ENCODE results near the gene ZNF423. TPM values are rescaled to one million over a fixed set of nuclear protein-coding genes. Genes with fewer than 3 reads are reported as not detected.

Gene ZNF423
- polyA plus RNA-seq, 1 donor from 2014 or later = 4.5 TPM

DNA sequence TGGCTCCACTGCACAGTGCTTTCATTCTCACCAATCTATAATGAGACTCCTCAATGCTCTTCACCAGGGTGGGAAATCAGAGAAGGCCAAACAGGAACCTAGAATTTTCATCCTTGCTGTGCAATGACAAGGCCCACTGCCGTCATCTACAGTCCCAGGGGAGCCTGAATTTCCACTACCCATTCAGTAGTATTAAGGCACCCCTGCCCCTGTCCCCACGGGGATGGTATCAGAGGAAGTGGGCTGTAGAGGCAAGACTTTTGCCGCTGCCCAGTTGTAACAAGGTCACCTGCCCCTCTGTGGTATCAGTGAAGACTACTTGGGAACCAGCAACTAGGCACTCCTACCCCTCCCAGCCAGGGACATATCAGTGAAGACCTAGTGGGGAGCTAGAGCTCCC is 377.8 kb downstream of the ZNF423 start:
- Histone ChIP-seq H4K20me1 (ENCODE audit: insufficient read depth) (no peaks in the 10 kb centered on the region), H3K9me2 (ENCODE audit: insufficient read depth, low read length) (no peaks in the 10 kb centered on the region), H3K79me2 (replicated peaks; ENCODE audit: insufficient read depth, low read length) (no peaks in the 10 kb centered on the region), H3K27me3 (ENCODE audit: insufficient read depth, low read depth, low read length) (no peaks in the 10 kb centered on the region), H3K9ac (ENCODE audit: low read length) (no peak overlapping the region), H3F3A (ENCODE audit: insufficient read depth, low read length, poor library complexity, severe bottlenecking) (no peaks in the 10 kb centered on the region), H3K36me3 (ENCODE audit: insufficient read depth, low read length) (no peaks in the 10 kb centered on the region), H2AFZ (ENCODE audit: low read depth, low read length) (no peak overlapping the region), H3K9me3 (ENCODE audit: low read length) (no peaks in the 10 kb centered on the region), H3K4me3 (ENCODE audit: low read length) (no peak overlapping the region), H3K4me2 (ENCODE audit: low read length) (no peak overlapping the region), H3K27ac (ENCODE audit: low read length) (no peak overlapping the region)
- TF ChIP-seq POLR2AphosphoS5 (IDR thresholded peaks at IDR 0.05) = no peak
- no peak for TF ChIP-seq REST (IDR thresholded peaks at IDR 0.05; ENCODE audit: borderline replicate concordance)
- no peak for TF ChIP-seq EP300 (conservative IDR thresholded peaks at IDR 0.05; ENCODE audit: poor library complexity, severe bottlenecking)
- TF ChIP-seq SMC3 (conservative IDR thresholded peaks at IDR 0.05; ENCODE audit: poor library complexity) = no peak
- no peak for TF ChIP-seq TAF1 (IDR thresholded peaks at IDR 0.05; ENCODE audit: low read depth)
- no peak for TF ChIP-seq EZH2 (IDR thresholded peaks at IDR 0.05; ENCODE audit: borderline replicate concordance, insufficient read depth, low read length, poor library complexity, severe bottlenecking)
- TF ChIP-seq RAD21 (conservative IDR thresholded peaks at IDR 0.05) = no peak
- no peak for TF ChIP-seq MXI1 (conservative IDR thresholded peaks at IDR 0.05; ENCODE audit: poor library complexity, severe bottlenecking)
- TF ChIP-seq, protein P1, sequence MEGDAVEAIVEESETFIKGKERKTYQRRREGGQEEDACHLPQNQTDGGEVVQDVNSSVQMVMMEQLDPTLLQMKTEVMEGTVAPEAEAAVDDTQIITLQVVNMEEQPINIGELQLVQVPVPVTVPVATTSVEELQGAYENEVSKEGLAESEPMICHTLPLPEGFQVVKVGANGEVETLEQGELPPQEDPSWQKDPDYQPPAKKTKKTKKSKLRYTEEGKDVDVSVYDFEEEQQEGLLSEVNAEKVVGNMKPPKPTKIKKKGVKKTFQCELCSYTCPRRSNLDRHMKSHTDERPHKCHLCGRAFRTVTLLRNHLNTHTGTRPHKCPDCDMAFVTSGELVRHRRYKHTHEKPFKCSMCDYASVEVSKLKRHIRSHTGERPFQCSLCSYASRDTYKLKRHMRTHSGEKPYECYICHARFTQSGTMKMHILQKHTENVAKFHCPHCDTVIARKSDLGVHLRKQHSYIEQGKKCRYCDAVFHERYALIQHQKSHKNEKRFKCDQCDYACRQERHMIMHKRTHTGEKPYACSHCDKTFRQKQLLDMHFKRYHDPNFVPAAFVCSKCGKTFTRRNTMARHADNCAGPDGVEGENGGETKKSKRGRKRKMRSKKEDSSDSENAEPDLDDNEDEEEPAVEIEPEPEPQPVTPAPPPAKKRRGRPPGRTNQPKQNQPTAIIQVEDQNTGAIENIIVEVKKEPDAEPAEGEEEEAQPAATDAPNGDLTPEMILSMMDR (IDR thresholded peaks at IDR 0.05; ENCODE audit: poor library complexity, severe bottlenecking) = no peak

DNA sequence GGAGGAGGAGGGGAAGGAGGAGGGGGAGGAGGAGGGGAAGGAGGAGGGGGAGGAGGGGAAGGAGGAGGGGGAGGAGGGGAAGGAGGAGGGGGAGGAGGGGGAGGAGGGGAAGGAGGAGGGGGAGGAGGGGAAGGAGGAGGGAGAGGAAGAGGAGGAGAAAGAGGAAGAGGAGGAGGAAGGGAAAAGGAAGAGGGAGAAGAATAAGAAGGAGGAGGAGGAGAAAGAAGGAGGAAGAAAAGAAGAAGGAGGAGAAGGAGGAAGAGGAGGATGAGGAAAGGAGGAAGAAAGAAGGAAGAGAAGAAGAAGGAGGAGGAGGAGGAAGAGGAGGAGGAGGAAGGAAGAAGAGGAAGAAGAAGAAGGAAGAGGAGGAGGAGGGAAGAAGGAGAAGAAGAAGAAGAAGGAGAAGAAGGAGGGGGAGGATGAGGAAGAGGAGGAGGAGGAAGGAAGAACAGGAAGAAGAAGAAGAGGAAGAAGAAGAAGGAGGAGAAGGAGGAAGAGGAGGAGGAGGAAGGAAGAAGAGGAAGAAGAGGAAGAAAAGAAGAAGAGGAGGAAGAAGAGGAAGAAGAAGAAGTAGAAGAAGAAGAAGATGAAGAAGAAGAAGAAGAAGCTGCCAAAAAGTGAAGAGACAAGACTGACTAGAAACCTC is 378.5 kb downstream of the ZNF423 start:
- Histone ChIP-seq H3K79me2 (replicated peaks; ENCODE audit: insufficient read depth, low read length) (no peaks in the 10 kb centered on the region), H3K4me3 (ENCODE audit: low read length) (no peak overlapping the region), H3K27me3 (ENCODE audit: insufficient read depth, low read depth, low read length) (no peaks in the 10 kb centered on the region), H4K20me1 (ENCODE audit: insufficient read depth) (no peaks in the 10 kb centered on the region), H3K36me3 (ENCODE audit: insufficient read depth, low read length) (no peaks in the 10 kb centered on the region), H3K9me2 (ENCODE audit: insufficient read depth, low read length) (no peaks in the 10 kb centered on the region), H3K9me3 (ENCODE audit: low read length) (no peaks in the 10 kb centered on the region), H3K9ac (ENCODE audit: low read length) (no peak overlapping the region), H3K4me2 (ENCODE audit: low read length) (no peak overlapping the region), H2AFZ (ENCODE audit: low read depth, low read length) (no peak overlapping the region), H3K27ac (ENCODE audit: low read length) (no peak overlapping the region), H3F3A (ENCODE audit: insufficient read depth, low read length, poor library complexity, severe bottlenecking) (no peaks in the 10 kb centered on the region)
- TF ChIP-seq SMC3 (conservative IDR thresholded peaks at IDR 0.05; ENCODE audit: poor library complexity) (no peak), RAD21 (conservative IDR thresholded peaks at IDR 0.05) (no peak), MXI1 (conservative IDR thresholded peaks at IDR 0.05; ENCODE audit: poor library complexity, severe bottlenecking) (no peak), EZH2 (IDR thresholded peaks at IDR 0.05; ENCODE audit: borderline replicate concordance, insufficient read depth, low read length, poor library complexity, severe bottlenecking) (no peak)
